MM.1S (cell line): ENCODE data around the gene VPS52.
A peak's percentile ranks its signal among the peaks of the same experiment; 100 is the strongest.

Experiments used
- DNase-seq: peaks from one replicate; pipeline ENCODE4 v3.0.0-alpha.2; 2015
- H2AFZ ChIP-seq: fragments of 300-600 bp; sonication (generic); 2 replicates; pipeline ENCODE4 v1.6.0; 2016; ENCODE audit warnings: antibody characterized with exemption, low read length
- H3F3A ChIP-seq: fragments of 300-600 bp; sonication (generic); 2 replicates; pipeline ENCODE4 v1.6.1; 2016; ENCODE audit warnings: mild to moderate bottlenecking, antibody characterized with exemption, low read length, moderate library complexity, mixed read lengths; ENCODE audit not compliant: insufficient read depth
- H3K27ac ChIP-seq: fragments of 300-600 bp; sonication (generic); 2 replicates; pipeline ENCODE4 v1.5.1; 2016; ENCODE audit warnings: mild to moderate bottlenecking, low read length
- H3K27me3 ChIP-seq: fragments of 300-600 bp; sonication (generic); replicated peaks from 2 replicates; pipeline ENCODE4 v1.6.0; 2016; ENCODE audit warnings: low read length; ENCODE audit not compliant: insufficient read depth
- H3K36me3 ChIP-seq: fragments of 300-600 bp; sonication (generic); replicated peaks from 2 replicates; pipeline ENCODE4 v1.6.1; 2016; ENCODE audit warnings: mild to moderate bottlenecking, low read length, mixed read lengths; ENCODE audit not compliant: insufficient read depth
- H3K4me1 ChIP-seq: fragments of 300-600 bp; sonication (generic); 2 replicates; pipeline ENCODE4 v1.6.1; 2016; ENCODE audit warnings: low read length, mixed read lengths
- H3K4me2 ChIP-seq: fragments of 300-600 bp; sonication (generic); 2 replicates; pipeline ENCODE4 v1.6.0; 2016; ENCODE audit warnings: low read depth, low read length
- H3K4me3 ChIP-seq: fragments of 300-600 bp; sonication (generic); 2 replicates; pipeline ENCODE4 v1.5.1; 2016; ENCODE audit warnings: low read length, mixed read lengths
- H3K79me2 ChIP-seq: fragments of 300-600 bp; sonication (generic); 2 replicates; pipeline ENCODE4 v1.6.1; 2016; ENCODE audit warnings: mixed run types, low read length, mixed read lengths
- H3K9ac ChIP-seq: fragments of 300-600 bp; sonication (generic); 2 replicates; pipeline ENCODE4 v1.6.1; 2016; ENCODE audit warnings: low read length, mixed read lengths
- H3K9me2 ChIP-seq: fragments of 300-600 bp; sonication (generic); replicated peaks from 2 replicates; pipeline ENCODE4 v1.6.1; 2016; ENCODE audit warnings: mild to moderate bottlenecking, low read length, mixed read lengths; ENCODE audit not compliant: insufficient read depth
- H3K9me3 ChIP-seq: fragments of 300-600 bp; sonication (generic); replicated peaks from 2 replicates; pipeline ENCODE4 v1.6.1; 2016; ENCODE audit warnings: mild to moderate bottlenecking, low read length, mixed read lengths; ENCODE audit not compliant: insufficient read depth
- H4K20me1 ChIP-seq: fragments of 300-600 bp; sonication (generic); 2 replicates; pipeline ENCODE4 v1.6.1; 2016; ENCODE audit warnings: mild to moderate bottlenecking, low read length, moderate library complexity, mixed read lengths; ENCODE audit not compliant: insufficient read depth
- EZH2 ChIP-seq: fragments of 300-600 bp; sonication (generic); optimal IDR thresholded peaks from 2 replicates; pipeline ENCODE3; 2017; ENCODE audit warnings: low read depth, mild to moderate bottlenecking, antibody characterized with exemption, low read length, mixed read lengths
- EZH2phosphoT487 ChIP-seq: fragments of 300-600 bp; sonication (generic); IDR thresholded peaks from 2 replicates; pipeline ENCODE4 v1.6.1; 2018; ENCODE audit warnings: antibody characterized with exemption, low read length
- TF ChIP-seq, protein P1 (sequence below): fragments of 300-600 bp; sonication (generic); IDR thresholded peaks from 2 replicates; pipeline ENCODE4 v1.5.1; 2016; ENCODE audit warnings: antibody characterized with exemption, low read length, mixed read lengths

Gene VPS52

DNA sequence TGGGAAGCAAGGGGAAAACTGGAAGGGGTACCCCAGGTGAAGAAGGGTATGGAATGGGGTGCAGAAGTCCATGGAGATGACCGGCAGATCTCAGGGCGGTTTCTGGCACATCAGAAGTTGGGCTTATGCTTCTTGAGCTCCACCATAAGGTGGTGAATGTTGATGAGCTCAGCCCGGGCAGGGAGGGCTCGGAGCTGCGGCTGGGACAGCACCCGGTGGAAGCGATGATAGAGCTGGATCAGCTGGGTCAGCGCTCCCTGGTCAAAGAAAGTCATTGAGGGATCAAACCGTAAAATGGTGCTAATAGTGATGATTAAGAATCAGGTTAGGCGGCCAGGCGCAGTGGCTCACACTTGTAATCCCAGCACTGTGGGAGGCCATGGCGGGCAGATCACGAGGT lies 20.9 kb downstream of the VPS52 start:
- DNase-seq = no peak
- H3K27ac ChIP-seq = no peak overlapping the region
- H3K4me1 ChIP-seq = peaks cover 10% of the 10 kb centered on the region
- TF ChIP-seq EZH2phosphoT487 = no peak
- TF ChIP-seq, protein P1, sequence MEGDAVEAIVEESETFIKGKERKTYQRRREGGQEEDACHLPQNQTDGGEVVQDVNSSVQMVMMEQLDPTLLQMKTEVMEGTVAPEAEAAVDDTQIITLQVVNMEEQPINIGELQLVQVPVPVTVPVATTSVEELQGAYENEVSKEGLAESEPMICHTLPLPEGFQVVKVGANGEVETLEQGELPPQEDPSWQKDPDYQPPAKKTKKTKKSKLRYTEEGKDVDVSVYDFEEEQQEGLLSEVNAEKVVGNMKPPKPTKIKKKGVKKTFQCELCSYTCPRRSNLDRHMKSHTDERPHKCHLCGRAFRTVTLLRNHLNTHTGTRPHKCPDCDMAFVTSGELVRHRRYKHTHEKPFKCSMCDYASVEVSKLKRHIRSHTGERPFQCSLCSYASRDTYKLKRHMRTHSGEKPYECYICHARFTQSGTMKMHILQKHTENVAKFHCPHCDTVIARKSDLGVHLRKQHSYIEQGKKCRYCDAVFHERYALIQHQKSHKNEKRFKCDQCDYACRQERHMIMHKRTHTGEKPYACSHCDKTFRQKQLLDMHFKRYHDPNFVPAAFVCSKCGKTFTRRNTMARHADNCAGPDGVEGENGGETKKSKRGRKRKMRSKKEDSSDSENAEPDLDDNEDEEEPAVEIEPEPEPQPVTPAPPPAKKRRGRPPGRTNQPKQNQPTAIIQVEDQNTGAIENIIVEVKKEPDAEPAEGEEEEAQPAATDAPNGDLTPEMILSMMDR = no peak
- TF ChIP-seq EZH2 = no peak
- H4K20me1 ChIP-seq = no peaks in the 10 kb centered on the region
- no peaks in the 10 kb centered on the region for H3K9me2 ChIP-seq
- no peaks in the 10 kb centered on the region for H3K9me3 ChIP-seq
- peaks cover 12% of the 10 kb centered on the region for H3K79me2 ChIP-seq
- H3K9ac ChIP-seq = no peak overlapping the region
- no peaks in the 10 kb centered on the region for H3K27me3 ChIP-seq
- peaks cover 6% of the 10 kb centered on the region for H3F3A ChIP-seq
- no peak overlapping the region for H3K4me3 ChIP-seq
- no peaks in the 10 kb centered on the region for H3K36me3 ChIP-seq
- H3K4me2 ChIP-seq = peak overlapping the region; percentile 94; the same call in 1 of the 2 replicates
- H2AFZ ChIP-seq = no peak overlapping the region

GRCh38 chr6:33249732-33250630 lies 21.7 kb downstream of the VPS52 start:
- Histone ChIP-seq H3K4me3 (peak overlapping the region; percentile 75), H4K20me1 (no peaks in the 10 kb centered on the region), H3K27me3 (no peaks in the 10 kb centered on the region), H3K9me2 (no peaks in the 10 kb centered on the region), H3K27ac (peak overlapping the region; percentile 77), H3K4me1 (peaks cover 10% of the 10 kb centered on the region), H3K9ac (peak overlapping the region; percentile 82), H3K36me3 (no peaks in the 10 kb centered on the region), H3K4me2 (peak overlapping the region; percentile 94), H3K79me2 (peaks cover 12% of the 10 kb centered on the region), H2AFZ (peak overlapping the region; percentile 62), H3F3A (peaks cover 6% of the 10 kb centered on the region), H3K9me3 (no peaks in the 10 kb centered on the region)
- TF ChIP-seq EZH2 (no peak), EZH2phosphoT487 (no peak)
- TF ChIP-seq, protein P1 = no peak
- no peak for DNase-seq

GRCh38 chr6:33248932-33249731 lies 22.5 kb downstream of the VPS52 start:
- peak overlapping the region; percentile 91 for H2AFZ ChIP-seq
- no peaks in the 10 kb centered on the region for H4K20me1 ChIP-seq
- H3K9ac ChIP-seq = peak overlapping the region; percentile 82
- H3K9me3 ChIP-seq = no peaks in the 10 kb centered on the region
- H3K27me3 ChIP-seq = no peaks in the 10 kb centered on the region
- peak overlapping the region; percentile 100 for H3K4me2 ChIP-seq
- DNase-seq = peak; percentile 99
- H3K4me3 ChIP-seq = peak overlapping the region; percentile 75
- peaks cover 6% of the 10 kb centered on the region for H3F3A ChIP-seq
- H3K4me1 ChIP-seq = peaks cover 10% of the 10 kb centered on the region
- peak overlapping the region; percentile 77 for H3K27ac ChIP-seq
- peaks cover 12% of the 10 kb centered on the region for H3K79me2 ChIP-seq
- no peaks in the 10 kb centered on the region for H3K36me3 ChIP-seq
- no peaks in the 10 kb centered on the region for H3K9me2 ChIP-seq
- TF ChIP-seq, protein P1 = no peak
- TF ChIP-seq EZH2phosphoT487 = no peak
- TF ChIP-seq EZH2 = no peak
